K562 (cell line): ENCODE measurements around the gene TIA1. TPM values are rescaled to one million over a fixed set of nuclear protein-coding genes. Genes with fewer than 3 reads are reported as not detected.

Experiments used
- ATAC-seq: fragments of 200-7000 bp; cut with Tn5 transposase; 3 replicates; pipeline ENCODE4 v1.9.1; 2020; ENCODE audit warnings: moderate library complexity
- BruUV-seq: library from RNA; stranded (reverse); fragments of 400-500 nt; replicated peaks from 2 replicates; lab custom pipeline; 2021; lab: Mats Ljungman, UMichigan
- CTCF ChIA-PET: fragments of 300-600 bp; formaldehyde crosslinking; extraction: SDS; loops from one replicate; lab custom pipeline; 2021; ENCODE audit warnings: low intra/inter-chr PET ratio; lab: Yijun Ruan, JAX
- POLR2A ChIA-PET: fragments of 300-600, 350-650 bp; sonication (Branson Sonifier 250); formaldehyde crosslinking; extraction: SDS; loops from one replicate; lab custom pipeline; 2021; ENCODE audit warnings: antibody characterized with exemption, inconsistent platforms; lab: Yijun Ruan, JAX
- DNase-seq, 4 experiments: peaks; one replicate each; pipeline versions ENCODE4 v3.0.0 to v3.0.0-alpha.2; 2011 to 2018; ENCODE audit warnings: low spot score in 3 of 4, mixed read lengths in 3 of 4; ENCODE audit errors: extremely low read depth in 1 of 4
- FAIRE-seq: peaks from 2 replicates; lab custom pipeline; 2011; peaks lifted over from hg19 to GRCh38; lab: Jason Lieb, UNC
- H2AFZ ChIP-seq: 2 replicates; pipeline ENCODE4 v1.6.0; 2011; ENCODE audit warnings: low read depth, low read length, control low read depth, inconsistent platforms
- H3K27ac ChIP-seq: fragments of 200-600 bp; 3 replicates; pipeline ENCODE4 v1.8.0; 2011; ENCODE audit warnings: low read depth, mild to moderate bottlenecking, control low read depth, inconsistent platforms, low read length, moderate library complexity, mixed read lengths; ENCODE audit errors: extremely low read depth
- H3K27me3 ChIP-seq, 2 experiments: fragments of 300-600 bp in 1 of 2; 2 replicates in 1 of 2; 3 replicates in 1 of 2; pipeline versions ENCODE4 v1.6.0 to v1.8.0; 2011; ENCODE audit warnings: inconsistent platforms in 2 of 2, low read length in 2 of 2, mild to moderate bottlenecking in 1 of 2, mixed read lengths in 1 of 2, moderate library complexity in 1 of 2; ENCODE audit not compliant: control insufficient read depth in 2 of 2, insufficient read depth in 2 of 2
- H3K36me3 ChIP-seq: fragments of 300-600 bp; 3 replicates; pipeline ENCODE4 v1.8.0; 2011; ENCODE audit warnings: mild to moderate bottlenecking, low read length, inconsistent platforms; ENCODE audit not compliant: control insufficient read depth, insufficient read depth
- H3K4me1 ChIP-seq, 2 experiments: fragments of 200-600 bp in 1 of 2; replicated peaks in 1 of 2; 2 replicates in 1 of 2; 3 replicates in 1 of 2; pipeline versions ENCODE4 v1.5.1 to v1.8.0; 2011; ENCODE audit warnings: inconsistent platforms in 2 of 2, low read length in 2 of 2, mild to moderate bottlenecking in 1 of 2, mixed read lengths in 1 of 2, moderate library complexity in 1 of 2; ENCODE audit not compliant: control insufficient read depth in 2 of 2, insufficient read depth in 2 of 2
- H3K4me2 ChIP-seq: 2 replicates; pipeline ENCODE4 v1.6.1; 2011; ENCODE audit warnings: low read length, control low read depth, inconsistent platforms, mixed read lengths; ENCODE audit not compliant: insufficient read depth
- H3K4me3 ChIP-seq: fragments of 200-600 bp; sonication (generic), shearing (Covaris generic); 2 replicates; pipeline ENCODE4 v1.5.1; 2016; ENCODE audit warnings: control low read depth, inconsistent platforms
- H3K79me2 ChIP-seq: fragments of 200-600 bp; 3 replicates; pipeline ENCODE4 v1.8.0; 2011; ENCODE audit warnings: low read length, inconsistent platforms; ENCODE audit not compliant: control insufficient read depth, insufficient read depth
- H3K9ac ChIP-seq, 2 experiments: 2 replicates each; pipeline versions ENCODE4 v1.6.0 to v1.6.1; 2011; ENCODE audit warnings: low read depth in 2 of 2, low read length in 2 of 2, control low read depth in 1 of 2, inconsistent platforms in 1 of 2, mild to moderate bottlenecking in 1 of 2, mixed read lengths in 1 of 2; ENCODE audit not compliant: insufficient read depth in 1 of 2
- H3K9me1 ChIP-seq: one replicate; pipeline ENCODE4 v1.6.0; 2011; ENCODE audit warnings: inconsistent platforms, mild to moderate bottlenecking, low read length, moderate library complexity; ENCODE audit not compliant: control insufficient read depth, insufficient read depth
- H3K9me3 ChIP-seq: replicated peaks from 2 replicates; pipeline ENCODE4 v1.5.1; 2011; ENCODE audit warnings: low read depth, low read length, inconsistent platforms; ENCODE audit not compliant: control insufficient read depth, insufficient read depth
- H4K20me1 ChIP-seq: replicated peaks from 2 replicates; pipeline ENCODE4 v1.6.1; 2011; ENCODE audit warnings: low read length, inconsistent platforms, mixed read lengths; ENCODE audit not compliant: control insufficient read depth, insufficient read depth
- ZNF263 ChIP-seq: sonication (generic); formaldehyde crosslinking; IDR thresholded peaks from 2 replicates; pipeline ENCODE4 v1.8.0; 2022; ENCODE audit warnings: mild to moderate bottlenecking, missing genetic modification reagents, borderline replicate concordance
- ZNF316 ChIP-seq: fragments of 450-650 bp; IDR thresholded peaks from 2 replicates; pipeline ENCODE4 v1.6.1; 2016
- WGBS: fragments of 100-300 bp; shearing (Covaris generic); methylation state at CpG from one replicate; pipeline ENCODE4 v1.1.6; 2016; ENCODE audit warnings: low coverage, mixed read lengths; ENCODE audit not compliant: insufficient coverage; ENCODE audit errors: missing lambda C conversion rate; 5-methylcytosine and 5-hydroxymethylcytosine counted together
- in situ Hi-C: fragments of 300-500 bp; cut with MboI; formaldehyde crosslinking; loops from 4 replicates; pipeline ENCODE4 v1.15.0; 2018; ENCODE audit warnings: inconsistent platforms, mixed read lengths
- intact Hi-C: fragments of 100-400 bp; cut with micrococcal nuclease; formaldehyde crosslinking; loops from 2 replicates; pipeline ENCODE4 v1.14.2; 2022
- polyA plus RNA-seq, 8 experiments: library from polyadenylated mRNA; depleted of rRNA in 4 of 8; stranded (reverse) in 5 of 8; unstranded in 3 of 8; fragments of >200 nt; fragmentation: Nextera tagmentation in 2 of 8; fragmentation: Illumina TruSeq in 1 of 8; extraction: Ambion mirVana in 2 of 8; extraction: Trizol in 1 of 8; gene quantifications; 2 replicates each; pipeline versions ENCODE4 v1.2.1 to v1.2.3, GENCODE V29; 2011 to 2014; ENCODE audit warnings: inconsistent platforms in 1 of 8, missing spikeins in 1 of 8
- total RNA-seq, 7 experiments: library from RNA; depleted of rRNA in 6 of 7; stranded (reverse); fragments of >200 nt in 6 of 7; fragmentation: Illumina TruSeq in 2 of 7; extraction: Trizol in 2 of 7; gene quantifications; 2 replicates each; pipeline versions ENCODE4 v1.2.1 to v1.2.3, GENCODE V29; 2011 to 2021; ENCODE audit warnings: low replicate concordance in 1 of 7
- TF ChIP-seq, protein P1 (sequence below): fragments of 200-600 bp; sonication (generic); IDR thresholded peaks from one replicate; pipeline ENCODE4 v1.6.1; 2012; ENCODE audit warnings: mild to moderate bottlenecking, low read depth, low read length, inconsistent platforms

The TIA1 gene
- total and polyA plus RNA-seq, 9 of the 15 experiments (the other 6 are each of a cell fraction or from before 2014, with no cell fraction given), result 25.3 to 129 (median 79.6) TPM

DNA sequence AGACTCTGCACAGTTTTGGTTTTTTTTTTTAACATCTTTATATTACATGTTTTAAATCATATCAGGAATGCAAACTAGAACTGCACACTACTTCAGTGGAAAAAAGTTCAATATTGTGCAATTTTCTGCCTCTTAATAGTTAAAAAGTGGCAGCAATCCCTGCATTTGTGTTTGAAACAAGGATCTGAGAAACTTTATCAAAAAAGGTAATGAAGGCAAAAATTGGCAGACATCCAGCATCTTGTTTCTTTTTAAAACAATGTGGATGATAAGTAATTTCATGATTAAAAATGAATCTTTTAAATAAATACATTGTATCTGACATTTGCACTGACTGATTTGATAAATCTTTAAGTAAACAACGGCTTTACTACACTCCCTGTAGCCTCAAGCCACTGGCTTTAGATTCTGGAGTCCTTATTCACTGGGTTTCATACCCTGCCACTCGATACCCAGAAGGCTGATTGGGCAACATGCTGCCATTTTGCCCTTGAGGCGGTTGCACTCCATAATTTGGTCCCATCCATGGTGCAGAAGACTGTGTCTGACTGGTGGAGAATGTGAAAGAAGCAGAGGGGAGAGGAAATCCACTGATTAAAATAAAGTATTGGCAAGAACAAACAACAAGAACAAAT lies 36.0 kb downstream of the TIA1 start (continued):
- TF ChIP-seq ZNF263 (CRISPR knock-in tag), result no peak

DNA sequence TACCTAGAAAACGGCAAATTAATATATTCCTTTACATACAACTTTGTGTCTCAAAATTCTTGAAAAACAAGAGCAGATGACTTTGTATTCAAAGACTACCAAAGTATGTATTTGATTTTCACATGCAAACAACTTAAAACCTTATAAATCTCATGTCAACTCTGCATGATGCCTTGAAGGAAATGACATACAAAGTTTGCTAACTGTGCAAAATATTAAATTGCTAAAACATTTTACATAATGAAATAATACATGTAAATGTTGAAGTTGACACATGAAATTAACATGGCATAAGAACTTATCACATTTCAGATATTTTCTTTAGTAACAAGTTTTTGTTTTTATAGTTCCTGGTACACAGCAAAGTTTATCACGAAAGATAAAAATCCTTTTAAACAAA lies 36.8 kb downstream of the TIA1 start:
- Histone ChIP-seq H3K27ac (no peak overlapping the region), H3K4me3 (no peak overlapping the region), H3K4me1 (no peaks in the 10 kb centered on the region; a peak in 1 of 5 replicates), H3K9ac (no peak overlapping the region), H3K9me3 (no peaks in the 10 kb centered on the region), H3K27me3 (no peaks in the 10 kb centered on the region), H3K79me2 (no peaks in the 10 kb centered on the region), H4K20me1 (no peaks in the 10 kb centered on the region), H3K36me3 (peaks cover 71% of the 10 kb centered on the region), H3K4me2 (no peak overlapping the region), H3K9me1 (no peaks in the 10 kb centered on the region), H2AFZ (no peak overlapping the region)
- no peak for DNase-seq
- CTCF ChIA-PET, result no interaction called here
- TF ChIP-seq, protein P1, sequence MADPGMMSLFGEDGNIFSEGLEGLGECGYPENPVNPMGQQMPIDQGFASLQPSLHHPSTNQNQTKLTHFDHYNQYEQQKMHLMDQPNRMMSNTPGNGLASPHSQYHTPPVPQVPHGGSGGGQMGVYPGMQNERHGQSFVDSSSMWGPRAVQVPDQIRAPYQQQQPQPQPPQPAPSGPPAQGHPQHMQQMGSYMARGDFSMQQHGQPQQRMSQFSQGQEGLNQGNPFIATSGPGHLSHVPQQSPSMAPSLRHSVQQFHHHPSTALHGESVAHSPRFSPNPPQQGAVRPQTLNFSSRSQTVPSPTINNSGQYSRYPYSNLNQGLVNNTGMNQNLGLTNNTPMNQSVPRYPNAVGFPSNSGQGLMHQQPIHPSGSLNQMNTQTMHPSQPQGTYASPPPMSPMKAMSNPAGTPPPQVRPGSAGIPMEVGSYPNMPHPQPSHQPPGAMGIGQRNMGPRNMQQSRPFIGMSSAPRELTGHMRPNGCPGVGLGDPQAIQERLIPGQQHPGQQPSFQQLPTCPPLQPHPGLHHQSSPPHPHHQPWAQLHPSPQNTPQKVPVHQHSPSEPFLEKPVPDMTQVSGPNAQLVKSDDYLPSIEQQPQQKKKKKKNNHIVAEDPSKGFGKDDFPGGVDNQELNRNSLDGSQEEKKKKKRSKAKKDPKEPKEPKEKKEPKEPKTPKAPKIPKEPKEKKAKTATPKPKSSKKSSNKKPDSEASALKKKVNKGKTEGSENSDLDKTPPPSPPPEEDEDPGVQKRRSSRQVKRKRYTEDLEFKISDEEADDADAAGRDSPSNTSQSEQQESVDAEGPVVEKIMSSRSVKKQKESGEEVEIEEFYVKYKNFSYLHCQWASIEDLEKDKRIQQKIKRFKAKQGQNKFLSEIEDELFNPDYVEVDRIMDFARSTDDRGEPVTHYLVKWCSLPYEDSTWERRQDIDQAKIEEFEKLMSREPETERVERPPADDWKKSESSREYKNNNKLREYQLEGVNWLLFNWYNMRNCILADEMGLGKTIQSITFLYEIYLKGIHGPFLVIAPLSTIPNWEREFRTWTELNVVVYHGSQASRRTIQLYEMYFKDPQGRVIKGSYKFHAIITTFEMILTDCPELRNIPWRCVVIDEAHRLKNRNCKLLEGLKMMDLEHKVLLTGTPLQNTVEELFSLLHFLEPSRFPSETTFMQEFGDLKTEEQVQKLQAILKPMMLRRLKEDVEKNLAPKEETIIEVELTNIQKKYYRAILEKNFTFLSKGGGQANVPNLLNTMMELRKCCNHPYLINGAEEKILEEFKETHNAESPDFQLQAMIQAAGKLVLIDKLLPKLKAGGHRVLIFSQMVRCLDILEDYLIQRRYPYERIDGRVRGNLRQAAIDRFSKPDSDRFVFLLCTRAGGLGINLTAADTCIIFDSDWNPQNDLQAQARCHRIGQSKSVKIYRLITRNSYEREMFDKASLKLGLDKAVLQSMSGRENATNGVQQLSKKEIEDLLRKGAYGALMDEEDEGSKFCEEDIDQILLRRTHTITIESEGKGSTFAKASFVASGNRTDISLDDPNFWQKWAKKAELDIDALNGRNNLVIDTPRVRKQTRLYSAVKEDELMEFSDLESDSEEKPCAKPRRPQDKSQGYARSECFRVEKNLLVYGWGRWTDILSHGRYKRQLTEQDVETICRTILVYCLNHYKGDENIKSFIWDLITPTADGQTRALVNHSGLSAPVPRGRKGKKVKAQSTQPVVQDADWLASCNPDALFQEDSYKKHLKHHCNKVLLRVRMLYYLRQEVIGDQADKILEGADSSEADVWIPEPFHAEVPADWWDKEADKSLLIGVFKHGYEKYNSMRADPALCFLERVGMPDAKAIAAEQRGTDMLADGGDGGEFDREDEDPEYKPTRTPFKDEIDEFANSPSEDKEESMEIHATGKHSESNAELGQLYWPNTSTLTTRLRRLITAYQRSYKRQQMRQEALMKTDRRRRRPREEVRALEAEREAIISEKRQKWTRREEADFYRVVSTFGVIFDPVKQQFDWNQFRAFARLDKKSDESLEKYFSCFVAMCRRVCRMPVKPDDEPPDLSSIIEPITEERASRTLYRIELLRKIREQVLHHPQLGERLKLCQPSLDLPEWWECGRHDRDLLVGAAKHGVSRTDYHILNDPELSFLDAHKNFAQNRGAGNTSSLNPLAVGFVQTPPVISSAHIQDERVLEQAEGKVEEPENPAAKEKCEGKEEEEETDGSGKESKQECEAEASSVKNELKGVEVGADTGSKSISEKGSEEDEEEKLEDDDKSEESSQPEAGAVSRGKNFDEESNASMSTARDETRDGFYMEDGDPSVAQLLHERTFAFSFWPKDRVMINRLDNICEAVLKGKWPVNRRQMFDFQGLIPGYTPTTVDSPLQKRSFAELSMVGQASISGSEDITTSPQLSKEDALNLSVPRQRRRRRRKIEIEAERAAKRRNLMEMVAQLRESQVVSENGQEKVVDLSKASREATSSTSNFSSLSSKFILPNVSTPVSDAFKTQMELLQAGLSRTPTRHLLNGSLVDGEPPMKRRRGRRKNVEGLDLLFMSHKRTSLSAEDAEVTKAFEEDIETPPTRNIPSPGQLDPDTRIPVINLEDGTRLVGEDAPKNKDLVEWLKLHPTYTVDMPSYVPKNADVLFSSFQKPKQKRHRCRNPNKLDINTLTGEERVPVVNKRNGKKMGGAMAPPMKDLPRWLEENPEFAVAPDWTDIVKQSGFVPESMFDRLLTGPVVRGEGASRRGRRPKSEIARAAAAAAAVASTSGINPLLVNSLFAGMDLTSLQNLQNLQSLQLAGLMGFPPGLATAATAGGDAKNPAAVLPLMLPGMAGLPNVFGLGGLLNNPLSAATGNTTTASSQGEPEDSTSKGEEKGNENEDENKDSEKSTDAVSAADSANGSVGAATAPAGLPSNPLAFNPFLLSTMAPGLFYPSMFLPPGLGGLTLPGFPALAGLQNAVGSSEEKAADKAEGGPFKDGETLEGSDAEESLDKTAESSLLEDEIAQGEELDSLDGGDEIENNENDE, result no peak
- TF ChIP-seq ZNF316, result peak; percentile 61
- ATAC-seq, result no peak
- in situ Hi-C loops, result no loop called here
- intact Hi-C loops, result no loop called here
- WGBS, result 80% methylated on average over 2 of the region's 2 CpGs
- BruUV-seq, result no TSS peak
- POLR2A ChIA-PET, result no interaction called here
- no peak for FAIRE-seq
